Glomerular visceral epithelial cell (primary cell): ENCODE results near the gene CD33.
"Not testable (repeated sequence)": the region's sequence is repeated elsewhere in the genome, so short reads cannot be mapped to it uniquely, and the experiment has no call there.

Experiments
- DNase-seq: peaks from one replicate; pipeline ENCODE4 v3.0.0-alpha.2; 2016; ENCODE audit errors: extremely low spot score

The CD33 gene

DNA sequence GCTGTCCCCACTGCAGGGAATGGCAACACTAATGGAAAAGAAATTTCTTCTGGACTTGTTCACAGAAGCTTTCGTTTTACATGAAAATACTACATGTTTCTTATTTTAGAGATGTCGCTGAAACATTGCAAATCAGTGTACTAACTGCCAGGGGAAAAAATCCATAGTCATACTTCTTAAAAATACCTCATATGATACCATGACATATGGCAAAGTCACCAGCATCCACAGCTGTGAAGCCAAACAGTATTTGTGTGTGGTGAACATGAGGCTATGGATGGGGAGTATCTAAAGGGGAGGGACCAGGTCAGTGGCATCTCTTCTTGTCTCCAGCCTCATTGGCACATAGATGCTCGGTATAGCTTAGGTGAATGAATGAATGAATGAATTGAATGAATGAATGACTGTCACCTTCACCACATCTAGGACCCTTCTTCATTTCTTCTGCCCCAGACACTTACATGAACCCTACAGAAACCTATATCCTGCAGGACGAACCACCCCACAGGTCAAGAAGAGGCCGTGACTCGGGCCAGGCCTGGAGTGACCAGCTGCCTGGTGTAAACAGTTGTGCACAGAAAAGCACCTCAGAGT, 14.6 kb upstream of the CD33 start:
- no peak for DNase-seq

DNA sequence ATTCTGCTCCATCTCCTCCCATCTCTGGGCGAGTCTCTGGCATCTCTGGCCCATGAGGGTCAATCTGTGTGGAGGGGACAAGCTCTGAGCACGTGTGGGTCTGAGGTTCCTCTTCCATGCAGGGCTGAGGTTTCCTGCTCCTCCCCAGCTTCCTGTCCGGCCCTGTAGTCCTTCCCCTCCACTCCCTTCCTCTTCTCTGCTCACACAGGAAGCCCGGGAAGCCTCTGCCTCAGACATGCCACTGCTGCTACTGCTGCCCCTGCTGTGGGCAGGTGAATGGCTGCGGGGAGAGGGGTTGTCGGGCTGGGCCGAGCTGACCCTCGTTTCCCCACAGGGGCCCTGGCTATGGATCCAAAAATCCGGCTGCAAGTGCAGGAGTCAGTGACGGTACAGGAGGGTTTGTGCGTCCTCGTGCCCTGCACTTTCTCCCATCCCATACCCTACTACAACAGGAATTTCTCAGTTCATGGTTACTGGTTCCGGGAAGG, 14.0 kb upstream of the CD33 start:
- DNase-seq, result not testable (repeated sequence)

DNA sequence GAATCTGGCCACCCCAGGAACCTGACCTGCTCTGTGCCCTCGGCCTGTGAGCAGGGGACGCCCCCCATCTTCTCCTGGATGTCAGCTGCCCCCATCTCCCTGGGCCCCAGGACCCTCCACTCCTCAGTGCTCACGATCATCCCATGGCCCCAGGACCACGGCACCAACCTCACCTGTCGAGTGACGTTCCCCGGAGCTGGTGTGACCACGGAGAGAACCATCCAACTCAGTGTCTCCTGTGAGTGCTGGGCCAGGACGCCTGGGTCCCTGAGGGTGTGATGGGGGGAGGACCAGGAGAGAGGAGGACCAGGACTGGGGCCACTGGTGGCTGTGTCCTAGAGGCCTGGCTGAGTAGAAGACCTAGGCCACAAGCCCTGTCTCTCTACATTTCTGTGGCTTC, 13.0 kb upstream of the CD33 start:
- no peak for DNase-seq

DNA sequence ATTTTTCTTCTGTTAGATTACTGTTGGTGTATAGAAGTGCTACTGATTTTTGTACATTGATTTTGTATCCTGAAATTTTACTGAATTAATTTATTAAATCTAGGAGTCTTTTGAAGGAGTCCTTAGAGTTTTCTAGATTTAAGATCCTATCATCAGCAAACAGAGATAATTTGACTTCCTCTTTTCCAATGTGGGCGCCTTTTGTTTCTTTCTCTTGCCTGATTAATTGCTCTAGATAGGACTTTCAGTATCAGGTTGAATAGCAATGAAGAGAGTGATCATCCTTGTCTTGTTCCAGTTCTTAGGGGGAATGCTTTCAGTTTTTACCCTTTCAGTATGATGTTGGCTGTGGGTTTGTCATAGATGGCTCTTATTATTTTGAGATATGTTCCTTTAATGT, 5.6 kb upstream of the CD33 start:
- DNase-seq, result no peak

DNA sequence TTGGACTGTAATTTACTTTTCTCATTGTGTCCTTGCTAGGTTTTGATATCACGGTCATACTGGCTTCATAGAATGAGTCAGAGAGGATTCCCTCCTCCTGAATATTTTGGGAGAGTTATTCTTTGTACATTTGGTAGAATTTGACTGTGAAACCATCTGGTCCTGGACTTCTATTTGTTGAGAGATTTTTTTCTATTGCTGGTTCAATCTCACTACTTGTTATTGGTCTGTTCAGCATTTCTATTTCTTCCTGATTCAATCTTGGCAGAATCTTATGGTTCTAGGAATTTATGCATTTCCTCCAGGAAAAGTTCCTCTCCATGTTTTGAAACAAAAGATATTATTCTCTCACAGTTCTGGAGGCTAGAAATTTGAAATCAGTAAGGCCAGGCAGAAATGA, 4.9 kb upstream of the CD33 start:
- DNase-seq, result no peak

DNA sequence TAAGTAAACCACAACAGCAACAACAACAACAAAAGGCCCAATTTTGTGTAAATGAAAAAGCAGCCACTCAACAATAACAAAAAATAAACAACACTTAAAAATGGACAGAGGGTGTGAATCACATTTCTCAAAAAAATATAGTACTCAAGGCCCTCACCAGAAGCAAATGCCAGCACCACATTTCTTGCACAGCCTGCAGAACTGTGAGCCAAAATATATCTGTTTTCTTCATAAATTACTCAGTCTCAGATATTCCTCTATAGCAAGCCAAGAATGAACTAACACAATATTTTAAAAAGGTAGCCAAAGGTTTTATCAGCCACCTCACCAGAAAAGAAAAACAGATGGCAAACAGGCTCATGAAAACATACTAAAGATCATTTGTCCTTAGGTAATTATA, 3.9 kb upstream of the CD33 start:
- no peak for DNase-seq

DNA sequence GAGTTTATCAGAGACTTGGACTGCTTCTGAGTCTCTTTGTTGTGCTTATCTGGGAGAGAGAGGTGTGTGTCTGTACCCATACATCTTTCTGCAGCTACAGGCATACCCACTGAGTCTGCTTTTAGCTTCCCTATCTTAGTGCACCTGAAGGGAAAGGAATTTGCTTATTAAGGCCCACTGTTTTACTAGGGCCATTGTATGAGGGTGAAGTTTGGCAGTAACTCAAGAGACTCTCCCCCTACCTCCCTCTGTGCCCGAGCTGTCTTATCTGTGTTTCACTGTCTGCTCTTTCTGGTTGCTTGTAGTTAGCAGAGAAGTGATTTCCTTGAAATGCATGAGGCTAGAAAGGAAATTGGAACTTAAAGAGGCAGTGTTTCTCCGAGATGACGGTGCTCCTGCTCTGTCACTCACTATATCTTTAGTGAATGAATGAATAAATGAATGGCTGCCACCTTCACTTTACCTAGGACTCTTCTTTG, 678 bp upstream of the CD33 start:
- no peak for DNase-seq

DNA sequence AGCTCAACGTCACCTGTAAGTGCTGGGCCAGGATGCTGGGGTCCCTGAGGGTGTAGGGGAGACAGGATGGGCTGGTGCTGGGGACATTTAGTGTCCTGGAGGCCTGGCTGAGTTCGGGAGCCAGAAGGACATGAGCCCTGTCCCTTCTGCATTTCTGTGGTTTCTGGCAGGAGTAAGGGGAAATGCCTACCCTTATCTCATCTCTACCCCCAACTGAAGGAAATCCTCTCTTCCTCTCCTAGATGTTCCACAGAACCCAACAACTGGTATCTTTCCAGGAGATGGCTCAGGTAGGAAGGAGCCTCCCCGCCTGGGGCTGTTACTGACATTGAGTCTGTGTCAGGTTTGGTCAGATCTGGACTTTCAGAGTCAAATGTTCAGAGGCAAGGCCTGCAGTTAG, 1.2 kb downstream of the CD33 start:
- no peak for DNase-seq

DNA sequence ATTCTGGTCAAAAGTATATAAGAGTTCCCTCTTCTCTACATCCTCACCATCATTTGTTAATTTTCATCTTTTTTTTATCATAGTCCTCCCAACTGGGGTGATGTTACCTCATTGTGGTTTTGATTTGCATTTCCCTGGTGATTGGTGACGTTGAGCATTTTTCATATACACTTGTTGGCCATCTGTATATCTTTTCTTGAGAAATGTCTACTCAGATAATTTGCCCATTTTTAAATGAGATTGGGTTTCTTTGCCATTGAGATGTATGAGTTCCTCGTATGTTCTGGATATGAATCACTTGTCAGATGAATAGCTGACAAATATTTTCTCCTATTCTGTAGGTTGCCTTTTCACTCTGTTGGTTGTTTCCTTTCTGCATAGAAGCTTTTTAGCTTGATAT, 2.4 kb downstream of the CD33 start:
- DNase-seq, result no peak

DNA sequence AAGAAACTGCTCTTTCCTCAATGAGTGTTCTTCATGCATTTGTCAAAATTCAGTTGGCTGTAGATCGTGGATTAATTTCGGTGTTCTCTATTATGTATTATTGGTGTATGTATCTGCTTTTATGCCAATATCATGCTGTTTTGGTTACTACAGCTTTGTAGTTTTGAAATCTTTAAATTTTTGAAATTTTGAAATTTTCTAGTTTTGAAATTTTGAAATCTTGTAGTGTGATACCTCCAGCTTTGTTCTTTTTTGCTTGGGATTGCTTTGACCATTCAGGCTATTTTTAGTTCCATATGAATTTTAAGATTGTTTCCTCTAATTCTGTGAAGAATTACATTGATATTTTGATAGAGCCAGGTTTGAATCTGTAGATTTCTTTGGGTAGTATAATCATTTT, 3.1 kb downstream of the CD33 start:
- DNase-seq, result no peak

DNA sequence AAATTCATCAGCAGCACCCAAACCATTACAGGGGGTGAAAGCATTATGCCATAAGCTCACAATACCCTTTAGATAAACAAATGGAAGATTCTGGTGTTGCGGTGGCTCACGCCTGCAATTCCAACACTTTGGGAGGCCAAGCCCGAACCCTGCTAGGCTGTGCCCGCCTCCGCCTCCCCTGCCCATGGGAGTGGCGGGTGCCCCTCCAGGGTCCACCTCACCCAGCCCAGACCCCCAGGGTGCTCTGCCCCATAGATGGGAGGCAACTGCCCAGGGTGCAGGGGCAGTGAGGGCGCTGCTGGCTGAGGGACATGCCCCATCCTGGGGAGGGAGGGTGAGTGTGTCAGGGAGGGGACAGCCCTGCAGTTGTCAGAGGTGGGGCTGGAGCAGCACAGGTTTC, 16.0 kb downstream of the CD33 start:
- no peak for DNase-seq

DNA sequence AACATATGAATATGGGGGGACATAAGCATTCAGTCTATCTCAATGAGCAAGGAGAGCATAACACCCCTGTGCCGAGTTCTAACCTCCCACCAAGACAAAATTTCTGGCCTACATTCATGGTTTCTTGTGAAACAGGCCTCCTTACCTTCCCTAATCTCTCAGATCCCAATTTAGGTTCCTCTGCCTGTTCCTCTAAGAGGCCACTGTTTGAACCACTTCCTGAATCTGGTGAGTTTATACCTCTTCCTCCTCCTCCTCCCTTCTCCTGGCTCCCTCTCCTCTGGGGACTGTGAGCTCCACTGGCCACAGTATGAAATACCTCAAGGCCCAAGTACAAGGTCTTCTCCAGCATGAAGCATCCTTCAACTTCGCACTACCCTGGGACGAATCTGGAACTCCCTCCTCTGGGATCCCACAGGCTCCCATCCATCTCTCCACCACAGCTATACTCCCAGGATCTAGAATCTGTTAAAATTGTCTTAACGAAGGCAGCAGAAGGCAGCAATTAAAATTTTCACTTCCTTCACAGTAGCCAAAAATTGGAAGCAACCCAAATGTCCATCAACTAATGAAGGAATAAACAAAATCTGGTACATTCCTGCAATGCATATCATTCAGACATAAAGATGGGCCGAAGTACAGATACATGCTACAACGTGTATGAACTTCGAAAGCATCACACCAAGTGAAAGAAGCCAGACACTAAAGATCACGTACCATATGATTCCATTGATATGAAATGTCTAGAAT, 18.2 kb downstream of the CD33 start:
- DNase-seq, result no peak

DNA sequence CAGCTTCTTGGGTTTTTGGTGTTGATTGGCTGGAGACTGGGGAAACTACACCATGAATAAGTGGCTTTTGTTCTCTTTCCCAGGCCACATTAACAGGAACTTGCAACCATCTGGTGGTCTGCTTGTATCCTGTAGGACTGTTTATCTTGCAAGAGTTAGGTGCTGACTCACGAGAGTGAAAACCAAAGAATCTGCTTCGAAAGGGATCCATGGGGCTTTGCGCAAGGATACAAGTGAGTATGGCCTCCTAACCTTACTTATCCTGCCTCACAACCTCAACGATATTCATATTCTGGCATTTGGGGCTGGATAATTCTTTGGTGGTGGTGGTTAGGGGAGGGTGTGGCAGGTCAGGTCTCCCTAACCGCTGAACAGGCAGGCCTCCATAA, 21.3 kb downstream of the CD33 start:
- DNase-seq, result peak; percentile 95

DNA sequence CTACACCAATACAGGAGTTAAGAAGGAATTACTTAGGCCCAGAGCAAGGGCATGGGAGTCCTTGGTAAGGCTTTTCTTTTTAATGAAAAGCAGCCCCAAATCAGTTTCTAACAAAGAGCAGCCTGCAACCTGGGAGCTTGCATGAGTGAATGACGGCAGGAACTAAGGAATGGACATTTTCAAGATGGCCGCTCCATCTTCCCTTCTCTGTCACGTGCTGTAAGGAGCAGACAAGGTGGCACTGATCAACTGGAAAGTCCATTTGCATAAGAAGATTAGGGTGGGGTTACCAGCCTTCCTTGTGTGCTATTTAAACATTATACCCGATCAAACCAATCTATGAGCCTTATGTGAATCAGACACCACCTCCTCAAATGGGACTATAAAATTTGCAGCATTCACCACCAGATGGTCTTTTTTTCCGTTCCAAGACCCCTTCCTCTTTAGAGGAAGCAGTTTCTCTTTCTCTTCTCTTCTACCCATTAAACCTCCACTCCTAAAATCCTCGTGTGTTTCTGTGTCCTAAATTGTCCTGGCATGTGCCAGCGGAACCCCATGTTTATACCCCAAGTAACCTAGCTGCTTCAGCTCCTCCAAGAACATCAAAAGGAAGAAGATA, 23.2 kb downstream of the CD33 start:
- no peak for DNase-seq

DNA sequence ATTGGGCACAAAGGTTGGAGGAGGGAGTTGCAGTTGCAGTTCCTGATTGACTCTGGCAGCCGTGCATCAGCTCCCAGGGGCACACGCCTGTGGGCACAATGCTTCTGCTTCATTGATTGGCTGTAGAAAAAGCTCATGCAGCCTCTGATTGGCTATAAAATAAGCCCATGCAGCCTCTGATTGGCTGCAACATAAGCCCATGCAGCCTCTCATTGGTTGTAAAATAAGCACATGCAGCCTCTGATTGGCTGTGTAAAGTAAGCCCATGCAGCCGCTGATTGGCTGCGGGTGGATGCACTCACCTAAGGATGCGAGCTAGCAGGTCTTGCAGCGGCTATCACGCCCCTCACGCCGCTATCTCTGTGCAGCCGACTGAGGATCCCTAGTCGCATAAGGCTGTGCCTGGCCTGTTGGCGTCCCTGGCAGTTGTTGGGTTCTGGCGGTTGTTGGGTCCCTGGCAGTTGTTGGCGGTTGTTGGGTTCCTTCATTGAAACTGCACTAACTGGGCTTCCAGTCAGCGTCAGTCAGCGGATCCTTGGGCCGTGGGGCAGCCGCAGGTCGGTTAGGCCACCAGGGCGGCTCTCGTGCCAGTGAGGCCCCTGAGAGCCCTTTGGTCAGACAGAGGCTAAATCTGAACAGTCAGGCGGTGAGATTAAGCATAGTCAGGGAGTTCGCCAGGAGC, 26.0 kb downstream of the CD33 start, which contains the start of gene SIGLECL1:
SIGLECL1 (plus strand) TSS at position 295 of the 682 bp plus-strand sequence. CDS start 12,993 bp downstream, outside the sequence.
- no peak for DNase-seq

DNA sequence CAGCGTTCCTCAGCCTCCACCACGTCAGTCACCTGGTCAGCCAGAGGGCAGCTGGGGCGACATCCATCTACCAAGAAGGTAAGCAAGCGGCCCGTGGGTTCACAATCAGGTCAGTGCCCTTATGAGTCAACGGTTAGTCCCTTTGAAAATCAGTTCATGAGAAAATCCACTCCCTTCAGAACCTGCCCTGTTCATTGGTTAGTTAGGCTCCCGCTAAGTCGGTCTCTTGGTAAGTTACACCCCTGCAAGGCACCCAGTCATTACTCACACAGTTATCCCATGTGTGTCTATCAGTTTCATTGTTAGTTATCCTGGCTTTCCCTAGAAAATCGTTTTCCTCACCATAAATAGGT, 26.6 kb downstream of the CD33 start:
- no peak for DNase-seq

DNA sequence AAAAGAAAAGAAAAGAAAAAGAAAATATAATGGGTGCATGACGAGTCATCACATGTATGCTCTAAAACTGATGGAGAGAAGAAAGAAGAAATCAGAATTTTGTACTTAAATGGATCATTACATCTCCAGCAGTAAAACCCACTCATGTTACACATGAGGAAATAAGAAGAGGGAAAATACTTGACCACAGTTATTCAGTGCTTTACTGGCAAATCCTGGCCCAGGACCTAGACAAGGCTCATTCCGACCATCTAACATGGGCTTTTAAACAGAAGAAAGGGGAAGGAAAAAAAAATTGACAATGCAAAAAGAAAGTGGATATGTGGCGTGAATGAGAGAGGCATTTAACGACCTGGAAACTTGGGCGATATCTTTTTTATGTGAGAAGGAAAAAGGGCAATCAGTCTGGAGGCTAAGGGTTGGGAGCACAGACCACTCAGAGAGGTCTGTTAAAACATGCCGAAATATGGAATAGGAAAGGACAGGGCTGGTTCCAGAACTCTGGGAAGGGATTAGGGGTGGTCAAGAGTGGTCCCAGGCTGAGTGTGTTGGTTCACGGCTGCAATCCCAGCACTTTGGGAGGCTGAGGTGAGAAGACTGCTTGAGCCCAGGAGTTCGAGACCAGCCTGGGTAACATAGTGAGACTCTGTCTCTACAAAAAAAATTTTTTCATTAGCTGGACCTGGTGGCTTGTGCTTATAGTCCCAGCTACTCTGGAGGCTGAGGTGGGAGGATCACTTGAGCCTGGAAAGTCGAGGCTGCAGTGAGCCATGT, 27.6 kb downstream of the CD33 start:
- DNase-seq, result no peak

DNA sequence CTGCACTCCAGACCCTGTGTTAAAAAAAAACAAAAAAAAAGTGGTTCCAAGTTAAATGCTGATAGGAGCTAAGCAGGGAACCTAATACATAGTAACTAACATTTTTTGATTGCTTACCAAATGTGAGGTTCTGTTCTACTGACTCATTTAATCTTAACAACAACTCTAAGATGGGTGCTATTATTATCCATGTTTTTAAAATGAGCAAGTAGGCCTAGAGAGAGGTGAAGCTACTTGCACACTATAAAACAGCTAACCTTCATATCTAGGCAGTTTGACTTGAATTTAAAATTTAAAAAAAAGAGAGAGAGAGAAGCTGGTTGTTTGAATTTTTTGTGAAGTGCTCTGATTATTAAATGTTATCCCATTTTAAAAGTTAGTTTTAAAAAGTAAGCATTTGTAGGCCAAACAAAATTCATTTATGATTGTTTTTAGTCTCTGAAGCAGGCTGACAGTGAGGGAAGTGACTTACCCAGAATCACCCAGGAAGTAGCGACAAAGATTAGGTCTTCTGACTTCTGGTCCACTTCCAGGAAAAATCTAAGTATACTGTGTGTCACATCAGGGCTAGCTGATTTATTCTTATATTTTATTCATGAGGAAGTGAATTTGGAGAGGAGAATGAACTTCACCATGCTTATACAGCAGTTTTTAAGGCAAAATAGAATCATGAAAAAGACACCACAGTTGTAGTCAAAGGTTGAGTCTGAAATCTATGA, 28.4 kb downstream of the CD33 start:
- no peak for DNase-seq

DNA sequence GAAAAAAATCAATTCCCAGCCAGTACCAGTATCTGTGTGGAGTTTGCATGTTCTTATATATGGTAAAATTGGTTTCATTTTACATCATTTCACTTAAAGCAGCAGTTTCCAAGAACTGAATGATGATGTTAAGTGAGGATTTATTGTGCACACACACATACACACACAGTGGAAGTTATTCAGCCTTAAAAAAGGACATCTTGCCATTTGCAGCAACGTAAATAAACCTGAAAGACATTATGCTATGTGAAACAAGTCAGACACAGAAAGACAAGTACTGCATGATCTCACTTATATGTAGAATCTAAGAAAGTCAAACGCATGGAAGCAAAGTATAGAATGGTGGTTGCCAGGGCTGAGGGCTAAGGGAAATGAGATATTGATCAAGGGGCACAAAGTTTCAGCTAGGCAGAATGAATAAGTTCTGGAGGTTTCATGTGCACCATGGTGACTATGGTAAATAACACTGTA, 31.3 kb downstream of the CD33 start:
- DNase-seq, result no peak

DNA sequence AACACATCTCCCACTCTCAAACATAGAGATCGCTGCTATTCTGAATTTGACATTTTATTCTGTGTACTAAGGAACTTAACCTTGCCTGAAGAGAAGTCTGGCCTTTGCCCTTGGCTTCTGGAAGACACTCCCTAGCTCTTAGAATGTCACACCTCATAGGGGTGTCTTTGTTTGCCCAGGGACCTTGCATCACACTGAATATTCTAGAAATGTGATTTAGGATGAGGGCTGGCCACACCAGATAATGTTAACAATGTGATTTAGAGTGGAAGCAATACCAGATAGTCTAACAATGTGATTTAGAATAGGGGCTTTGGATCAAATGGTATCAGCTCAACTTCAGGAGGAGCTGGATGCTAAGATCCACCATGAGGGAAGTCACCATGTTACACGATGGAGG, 32.6 kb downstream of the CD33 start:
- no peak for DNase-seq
